GM19372 (cell line): ENCODE data around the gene POLR1A.

Experiments
- ATAC-seq: cut with Tn5 transposase; IDR thresholded peaks from one replicate; pipeline ENCODE4 v1.9.1; 2021; ENCODE audit warnings: mild to moderate bottlenecking, low read depth, moderate library complexity; ENCODE audit not compliant: unreplicated experiment

POLR1A gene

GRCh38 chr2:86066007-86066578, 39.6 kb downstream of the POLR1A start:
- no peak for ATAC-seq

GRCh38 chr2:86065512-86065911, 40.2 kb downstream of the POLR1A start:
- no peak for ATAC-seq

- ATAC-seq, result no peak
Measured at GRCh38 chr2:86064006-86064405, 41.7 kb downstream of the POLR1A start.

- ATAC-seq, result no peak
Measured at GRCh38 chr2:86062043-86062442, 43.6 kb downstream of the POLR1A start.

- ATAC-seq, result no peak
Measured at GRCh38 chr2:86056590-86057331, 48.9 kb downstream of the POLR1A start.

GRCh38 chr2:86055314-86055713, 50.4 kb downstream of the POLR1A start:
- ATAC-seq, result no peak

GRCh38 chr2:86054535-86055082, 51.1 kb downstream of the POLR1A start:
- ATAC-seq, result no peak

- no peak for ATAC-seq
Measured at GRCh38 chr2:86053166-86053565, 52.5 kb downstream of the POLR1A start.

GRCh38 chr2:86052676-86053075, 53.0 kb downstream of the POLR1A start:
- no peak for ATAC-seq

GRCh38 chr2:86052265-86052664, 53.4 kb downstream of the POLR1A start:
- ATAC-seq, result no peak

- no peak for ATAC-seq
Measured at GRCh38 chr2:86050301-86050700, 55.4 kb downstream of the POLR1A start.

- no peak for ATAC-seq
Measured at GRCh38 chr2:86049529-86049928, 56.2 kb downstream of the POLR1A start.

GRCh38 chr2:86048888-86049287, 56.8 kb downstream of the POLR1A start:
- no peak for ATAC-seq

GRCh38 chr2:86048383-86048701, 57.3 kb downstream of the POLR1A start:
- ATAC-seq, result no peak

- no peak for ATAC-seq
Measured at GRCh38 chr2:86047575-86048382, 57.9 kb downstream of the POLR1A start.

- ATAC-seq, result no peak
Measured at GRCh38 chr2:86045541-86045940, 60.1 kb downstream of the POLR1A start.

- no peak for ATAC-seq
Measured at GRCh38 chr2:86044614-86045013, 61.1 kb downstream of the POLR1A start.

- no peak for ATAC-seq
Measured at GRCh38 chr2:86044045-86044444, 61.6 kb downstream of the POLR1A start.

GRCh38 chr2:86042256-86043168, 63.2 kb downstream of the POLR1A start:
- no peak for ATAC-seq

- ATAC-seq, result no peak
Measured at GRCh38 chr2:86039963-86040655, 65.6 kb downstream of the POLR1A start.
